HEK293 (cell line): ENCODE measurements around the gene DCDC2B.

Experiments
- CTCF ChIA-PET: fragments of 350-600 bp; formaldehyde crosslinking; extraction: SDS; loops from one replicate; lab custom pipeline; 2021; ENCODE audit warnings: antibody characterized with exemption; lab: Yijun Ruan, JAX
- POLR2A ChIA-PET: fragments of 300-600 bp; formaldehyde crosslinking; extraction: SDS; loops from one replicate; lab custom pipeline; 2020; ENCODE audit warnings: antibody characterized with exemption, inconsistent platforms; lab: Yijun Ruan, JAX
- H3K27ac ChIP-seq: fragments of 200-500 bp; sonication (Bioruptor generic); 2 replicates; pipeline ENCODE4 v1.5.1; 2014; ENCODE audit warnings: low read depth, low read length, control low read depth, inconsistent platforms; ENCODE audit errors: extremely low read depth
- H3K36me3 ChIP-seq, 2 experiments: fragments of 200-500 bp in 1 of 2; sonication (Bioruptor generic) in 1 of 2; 1 replicate in 1 of 2; 2 replicates in 1 of 2; pipeline ENCODE4 v1.5.1; 2014 to 2017; ENCODE audit warnings: inconsistent platforms in 2 of 2, low read length in 2 of 2; ENCODE audit not compliant: control insufficient read depth in 2 of 2, insufficient read depth in 1 of 2
- H3K4me1 ChIP-seq: fragments of 200-500 bp; sonication (Bioruptor generic); 2 replicates; pipeline ENCODE4 v1.5.1; 2014; ENCODE audit warnings: mild to moderate bottlenecking, low read length, inconsistent platforms; ENCODE audit not compliant: control insufficient read depth, insufficient read depth
- H3K4me3 ChIP-seq: 2 replicates; pipeline ENCODE4 v1.5.1; 2011; ENCODE audit warnings: low read depth, mild to moderate bottlenecking, control low read depth, low read length, moderate library complexity
- H3K9me3 ChIP-seq: fragments of 200-500 bp; sonication (Bioruptor generic); 2 replicates; pipeline ENCODE4 v1.5.1; 2014; ENCODE audit warnings: low read depth, low read length, inconsistent platforms; ENCODE audit not compliant: control insufficient read depth, insufficient read depth
- IKZF3 ChIP-seq: fragments of 450-650 bp; IDR thresholded peaks from 2 replicates; pipeline ENCODE4 v1.5.0; 2018; ENCODE audit warnings: missing biosample characterization, mild to moderate bottlenecking, missing genetic modification characterization, moderate library complexity
- MYNN ChIP-seq: fragments of 450-650 bp; formaldehyde crosslinking; IDR thresholded peaks from 2 replicates; pipeline ENCODE4 v1.5.1; 2016; ENCODE audit warnings: missing biosample characterization, missing genetic modification characterization, borderline replicate concordance
- MZF1 ChIP-seq: fragments of 450-650 bp; formaldehyde crosslinking; IDR thresholded peaks from 2 replicates; pipeline ENCODE4 v1.5.1; 2017; ENCODE audit warnings: missing biosample characterization, missing genetic modification characterization, borderline replicate concordance
- PATZ1 ChIP-seq: fragments of 450-650 bp; formaldehyde crosslinking; IDR thresholded peaks from 2 replicates; pipeline ENCODE4 v1.5.1; 2016; ENCODE audit warnings: missing biosample characterization, missing genetic modification characterization
- SP7 ChIP-seq: fragments of 450-650 bp; formaldehyde crosslinking; IDR thresholded peaks from 2 replicates; pipeline ENCODE4 v1.5.1; 2016; ENCODE audit warnings: missing biosample characterization, missing genetic modification characterization
- WT1 ChIP-seq: fragments of 450-650 bp; formaldehyde crosslinking; IDR thresholded peaks from 2 replicates; pipeline ENCODE4 v1.5.1; 2016; ENCODE audit warnings: missing biosample characterization, missing genetic modification characterization
- YY2 ChIP-seq: fragments of 450-650 bp; formaldehyde crosslinking; IDR thresholded peaks from 2 replicates; pipeline ENCODE4 v1.5.1; 2016; ENCODE audit warnings: missing biosample characterization, missing genetic modification characterization
- ZFHX2 ChIP-seq: fragments of 450-650 bp; formaldehyde crosslinking; conservative IDR thresholded peaks from 2 replicates; pipeline ENCODE4 v1.5.1; 2016; ENCODE audit warnings: missing biosample characterization, missing genetic modification characterization
- ZNF121 ChIP-seq: fragments of 450-650 bp; formaldehyde crosslinking; IDR thresholded peaks from 2 replicates; pipeline ENCODE4 v1.5.1; 2016; ENCODE audit warnings: missing biosample characterization, missing genetic modification characterization
- ZNF140 ChIP-seq: fragments of 450-650 bp; formaldehyde crosslinking; IDR thresholded peaks from 2 replicates; pipeline ENCODE4 v1.5.1; 2016; ENCODE audit warnings: missing biosample characterization, missing genetic modification characterization
- ZNF214 ChIP-seq: fragments of 450-650 bp; formaldehyde crosslinking; IDR thresholded peaks from 2 replicates; pipeline ENCODE4 v1.5.1; 2017; ENCODE audit warnings: missing biosample characterization, mild to moderate bottlenecking, missing genetic modification characterization, borderline replicate concordance
- ZNF223 ChIP-seq: fragments of 450-650 bp; formaldehyde crosslinking; IDR thresholded peaks from 2 replicates; pipeline ENCODE4 v1.5.1; 2016; ENCODE audit warnings: missing biosample characterization, missing genetic modification characterization
- ZNF341 ChIP-seq: fragments of 450-650 bp; formaldehyde crosslinking; IDR thresholded peaks from 2 replicates; pipeline ENCODE4; 2016; ENCODE audit warnings: low read depth, missing biosample characterization, missing genetic modification characterization
- ZNF391 ChIP-seq: fragments of 450-650 bp; formaldehyde crosslinking; IDR thresholded peaks from 2 replicates; pipeline ENCODE4 v1.5.1; 2016; ENCODE audit warnings: low read depth, missing biosample characterization, missing genetic modification characterization, borderline replicate concordance
- ZNF449 ChIP-seq: fragments of 450-650 bp; formaldehyde crosslinking; IDR thresholded peaks from 2 replicates; pipeline ENCODE4 v1.5.1; 2017; ENCODE audit warnings: missing biosample characterization, mild to moderate bottlenecking, missing genetic modification characterization, moderate library complexity
- ZNF514 ChIP-seq: fragments of 450-650 bp; formaldehyde crosslinking; IDR thresholded peaks from 2 replicates; pipeline ENCODE4 v1.5.1; 2016; ENCODE audit warnings: missing biosample characterization, missing genetic modification characterization
- ZNF600 ChIP-seq: fragments of 450-650 bp; formaldehyde crosslinking; IDR thresholded peaks from 2 replicates; pipeline ENCODE4 v1.5.1; 2016; ENCODE audit warnings: missing biosample characterization, missing genetic modification characterization
- ZNF626 ChIP-seq: fragments of 450-650 bp; sonication (Bioruptor Pico); formaldehyde crosslinking; IDR thresholded peaks from 2 replicates; pipeline ENCODE4 v1.5.1; 2018; ENCODE audit warnings: missing biosample characterization, missing genetic modification characterization, inconsistent platforms
- ZNF654 ChIP-seq: fragments of 450-650 bp; formaldehyde crosslinking; IDR thresholded peaks from 2 replicates; pipeline ENCODE4 v1.5.1; 2016; ENCODE audit warnings: low read depth, missing biosample characterization, missing genetic modification characterization
- ZNF777 ChIP-seq: fragments of 450-650 bp; formaldehyde crosslinking; IDR thresholded peaks from 2 replicates; pipeline ENCODE4 v1.5.1; 2017; ENCODE audit warnings: missing biosample characterization, missing genetic modification characterization, borderline replicate concordance
- TF ChIP-seq, protein P1 (sequence below): fragments of 450-650 bp; formaldehyde crosslinking; IDR thresholded peaks from 2 replicates; pipeline ENCODE4 v1.5.1; 2016; ENCODE audit warnings: missing biosample characterization, missing genetic modification characterization

The DCDC2B gene

DNA sequence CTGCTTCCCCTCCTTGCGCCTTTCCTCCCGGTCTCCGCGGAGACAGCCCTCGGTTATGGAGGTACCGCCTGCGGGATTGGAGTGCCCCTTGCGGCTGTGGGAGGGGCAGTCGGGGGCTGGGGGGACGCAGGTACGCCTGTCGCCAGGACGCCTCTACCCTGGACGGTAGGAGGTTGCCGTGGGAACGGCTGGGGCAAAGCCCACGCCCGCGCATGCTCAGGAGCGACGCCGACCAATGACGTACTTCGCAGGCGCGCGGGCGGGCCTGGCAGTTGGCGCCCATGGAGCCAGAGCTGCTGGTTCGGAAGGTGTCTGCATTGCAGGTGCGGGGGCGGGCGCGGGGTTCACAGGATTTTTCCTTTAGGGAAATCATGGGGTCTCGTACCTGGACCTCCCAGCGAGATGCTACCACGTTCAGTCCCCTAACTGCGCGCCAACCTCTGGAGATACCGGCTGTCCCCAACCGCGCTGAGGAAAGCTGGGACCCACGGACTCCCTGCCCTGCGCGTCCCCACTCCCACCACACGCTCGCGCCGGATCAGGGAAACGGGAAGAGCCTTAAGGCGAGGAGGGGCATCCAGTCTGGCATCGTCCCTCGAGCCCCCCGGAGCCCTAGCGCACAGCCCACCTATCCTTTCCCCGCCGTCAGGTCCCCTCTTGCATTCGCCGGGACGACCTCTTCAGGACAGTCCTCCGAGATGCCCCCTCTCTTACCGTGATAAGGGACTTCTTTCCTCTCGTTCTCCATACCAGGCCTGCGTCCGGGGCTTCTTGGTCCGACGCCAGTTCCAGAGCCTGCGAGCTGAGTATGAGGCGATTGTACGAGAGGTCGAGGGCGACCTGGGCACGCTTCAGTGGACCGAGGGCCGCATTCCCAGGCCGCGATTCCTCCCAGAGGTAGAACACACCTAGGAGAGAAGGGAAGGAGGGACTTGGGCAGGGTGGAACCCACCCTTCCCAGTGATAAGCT, 3.2 kb upstream of the DCDC2B start, which contains the start of gene IQCC (continued):
- TF ChIP-seq SP7 (peak; percentile 74), PATZ1 (peak; percentile 96), MZF1 (tag by site-specific recombination) (no peak)

GRCh38 chr1:32208469-32208868, 420 bp upstream of the DCDC2B start:
- peaks cover 4% of the 10 kb centered on the region for H3K4me1 ChIP-seq
- TF ChIP-seq MZF1 (tag by site-specific recombination) (0 out of 2 replicates have a peak, but pooled peaks have one; percentile 20), ZNF626 (no peak)
- TF ChIP-seq, all 188 proteins: peak for 1
- CTCF ChIA-PET, result interaction anchor here (0.5 kb wide), 1 partner anchor 108 kb away, joined by 5 read pairs; no protein-coding TSS in a partner anchor
- H3K27ac ChIP-seq, result no peak overlapping the region
- H3K4me3 ChIP-seq, result no peak overlapping the region
- peaks cover 0 to 46% of the 10 kb centered on the region in 2 experiments; a peak in 1 of 3 replicates for H3K36me3 ChIP-seq
- H3K9me3 ChIP-seq, result no peaks in the 10 kb centered on the region
- POLR2A ChIA-PET, result interaction anchor here (0.6 to 1.4 kb wide), 7 partner anchors 8 to 136 kb away, joined by 3 to 8 read pairs (median 3); partner anchors contain the start of genes CCDC28B and TMEM39B

DNA sequence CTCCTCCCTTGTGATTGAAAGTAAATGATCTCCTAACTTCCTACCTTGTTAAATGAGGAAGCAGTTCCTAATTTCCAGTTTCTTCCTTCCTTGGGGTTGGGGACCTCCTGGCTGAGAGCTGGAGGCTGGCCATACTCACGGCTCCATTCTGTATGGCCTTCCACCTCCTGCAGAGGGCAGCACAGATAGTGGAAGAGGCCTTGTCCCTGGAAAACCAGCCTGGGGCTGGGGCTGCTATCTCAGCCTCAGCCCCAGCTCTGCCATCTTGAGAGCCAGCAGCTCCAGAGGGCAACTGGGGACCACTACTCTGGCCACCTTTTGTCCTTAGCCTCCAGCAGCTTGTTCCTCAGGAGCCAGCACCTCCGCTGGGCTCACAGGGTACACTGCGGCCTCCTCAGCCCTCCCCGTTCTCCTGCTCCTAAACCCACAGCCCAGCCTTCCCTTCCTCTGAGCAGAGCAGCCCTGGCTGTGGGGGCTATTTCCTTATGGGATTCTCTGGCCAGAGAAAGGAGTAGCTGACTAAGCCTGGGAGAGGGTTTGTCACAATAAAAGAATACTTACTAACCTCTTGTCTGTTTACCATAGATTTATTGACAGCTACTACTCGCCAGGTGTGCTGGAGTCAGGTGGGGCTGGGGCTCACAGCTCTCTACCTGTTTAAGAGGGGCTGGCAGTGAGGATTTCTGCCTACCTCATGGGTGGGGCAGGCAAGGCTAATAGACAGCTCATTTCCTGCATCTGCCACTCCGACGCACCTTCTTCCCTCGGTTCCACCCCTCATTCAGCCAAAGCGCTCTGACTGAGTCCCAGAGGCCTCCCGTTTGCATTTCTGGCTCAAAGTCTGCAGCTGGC, 7.0 kb downstream of the DCDC2B start:
- POLR2A ChIA-PET, result interaction anchor here (0.6 to 4.2 kb wide), 7 partner anchors 8 to 179 kb away, joined by 3 to 22 read pairs (median 5); partner anchors contain the start of genes BSDC1, HDAC1, IQCC and MARCKSL1
- peaks cover 0 to 72% of the 10 kb centered on the region in 2 experiments; a peak in 2 of 3 replicates for H3K36me3 ChIP-seq
- H3K9me3 ChIP-seq, result no peaks in the 10 kb centered on the region
- CTCF ChIA-PET, result interaction anchor here (0.6 to 3.7 kb wide), 37 partner anchors 8 to 198 kb away, joined by 3 to 27 read pairs (median 4); partner anchors contain the start of genes IQCC, KPNA6 and MARCKSL1
- 0 out of 2 replicates have a peak, but pooled peaks cover 2% of the 10 kb centered on the region for H3K4me1 ChIP-seq
- no peak overlapping the region for H3K27ac ChIP-seq
- no peak overlapping the region for H3K4me3 ChIP-seq
- peak; percentile 39 for TF ChIP-seq ZNF654 (tag by site-specific recombination)
- peak; percentile 49; the same call in 1 of the 2 replicates for TF ChIP-seq PATZ1
- TF ChIP-seq ZNF341 (tag by site-specific recombination), result no peak
- TF ChIP-seq IKZF3 (tag by site-specific recombination), result peak; percentile 67
- TF ChIP-seq ZNF223, result no peak
- TF ChIP-seq ZNF514 (tag by site-specific recombination), result no peak
- no peak for TF ChIP-seq ZNF121 (tag by site-specific recombination)
- no peak for TF ChIP-seq ZNF777 (tag by site-specific recombination)
- no peak for TF ChIP-seq YY2
- TF ChIP-seq ZNF449 (tag by site-specific recombination), result no peak
- peak; percentile 16; the same call in 1 of the 2 replicates for TF ChIP-seq ZNF600 (tag by site-specific recombination)
- TF ChIP-seq WT1, result no peak
- TF ChIP-seq ZNF140, result no peak
- TF ChIP-seq MYNN (tag by site-specific recombination), result no peak
- no peak for TF ChIP-seq ZNF391 (tag by site-specific recombination)
- TF ChIP-seq, protein P1, sequence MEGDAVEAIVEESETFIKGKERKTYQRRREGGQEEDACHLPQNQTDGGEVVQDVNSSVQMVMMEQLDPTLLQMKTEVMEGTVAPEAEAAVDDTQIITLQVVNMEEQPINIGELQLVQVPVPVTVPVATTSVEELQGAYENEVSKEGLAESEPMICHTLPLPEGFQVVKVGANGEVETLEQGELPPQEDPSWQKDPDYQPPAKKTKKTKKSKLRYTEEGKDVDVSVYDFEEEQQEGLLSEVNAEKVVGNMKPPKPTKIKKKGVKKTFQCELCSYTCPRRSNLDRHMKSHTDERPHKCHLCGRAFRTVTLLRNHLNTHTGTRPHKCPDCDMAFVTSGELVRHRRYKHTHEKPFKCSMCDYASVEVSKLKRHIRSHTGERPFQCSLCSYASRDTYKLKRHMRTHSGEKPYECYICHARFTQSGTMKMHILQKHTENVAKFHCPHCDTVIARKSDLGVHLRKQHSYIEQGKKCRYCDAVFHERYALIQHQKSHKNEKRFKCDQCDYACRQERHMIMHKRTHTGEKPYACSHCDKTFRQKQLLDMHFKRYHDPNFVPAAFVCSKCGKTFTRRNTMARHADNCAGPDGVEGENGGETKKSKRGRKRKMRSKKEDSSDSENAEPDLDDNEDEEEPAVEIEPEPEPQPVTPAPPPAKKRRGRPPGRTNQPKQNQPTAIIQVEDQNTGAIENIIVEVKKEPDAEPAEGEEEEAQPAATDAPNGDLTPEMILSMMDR (tag by site-specific recombination), result peak; percentile 72
- TF ChIP-seq ZNF214 (tag by site-specific recombination), result no peak
- TF ChIP-seq ZFHX2, result no peak
